Vagina (tissue), 2 donors: ENCODE measurements around the gene FADS2. TPM values are rescaled to one million over a fixed set of nuclear protein-coding genes. Genes with fewer than 3 reads are reported as not detected.

ENCODE experiments used
- DNase-seq, 2 donors: peaks; one replicate each; pipeline ENCODE4 v3.0.0-alpha.2; 2017; ENCODE audit errors: extremely low spot score in 2 of 2
- H3K27ac ChIP-seq: fragments of 200-600 bp; sonication (generic); one replicate; pipeline ENCODE4 v1.5.1; 2019
- H3K27me3 ChIP-seq: fragments of 200-600 bp; sonication (generic); one replicate; pipeline ENCODE4 v1.5.1; 2019
- H3K36me3 ChIP-seq, 2 donors: fragments of 200-600 bp; sonication (generic); one replicate each; pipeline ENCODE4 v1.5.1; 2017 to 2019
- H3K4me1 ChIP-seq: fragments of 200-600 bp; sonication (generic); one replicate; pipeline ENCODE4 v1.5.1; 2019
- H3K4me3 ChIP-seq, 2 donors: fragments of 200-600 bp; sonication (generic); 1 replicate in 1 of 2; 2 replicates in 1 of 2; pipeline ENCODE4 v1.5.1; 2016 to 2019
- H3K9me3 ChIP-seq: fragments of 200-600 bp; sonication (generic); one replicate; pipeline ENCODE4 v1.5.1; 2019
- POLR2A ChIP-seq, 2 donors: fragments of 450-650 bp; IDR thresholded peaks; one replicate each; pipeline ENCODE4 v1.6.1; 2017; ENCODE audit warnings: antibody characterized with exemption in 2 of 2, mild to moderate bottlenecking in 2 of 2, moderate library complexity in 2 of 2
- POLR2AphosphoS5 ChIP-seq, 2 donors: sonication (generic); formaldehyde crosslinking; IDR thresholded peaks; one replicate each; pipeline ENCODE4 v1.9.0; 2017; ENCODE audit warnings: antibody characterized with exemption in 2 of 2, mild to moderate bottlenecking in 2 of 2, low read depth in 1 of 2; ENCODE audit not compliant: insufficient read depth in 1 of 2
- intact Hi-C: fragments of 100-400 bp; cut with DNase I; formaldehyde crosslinking; loops from one replicate; pipeline ENCODE4 v1.15.1; 2023
- total RNA-seq: library from RNA; depleted of rRNA; stranded (reverse); fragments of >200 nt; gene quantifications from one replicate; pipeline ENCODE4 v1.2.3, GENCODE V29; 2016
- TF ChIP-seq, protein P1 (sequence below), 3 experiments: fragments of 450-650 bp in 2 of 3; fragments of 200-600 bp in 1 of 3; sonication (generic) in 1 of 3; IDR thresholded peaks; one replicate each; pipeline ENCODE4 v1.5.1; 2017 to 2019; ENCODE audit warnings: antibody characterized with exemption in 3 of 3, mild to moderate bottlenecking in 2 of 3, moderate library complexity in 2 of 3

Gene FADS2
- total RNA-seq, 1 donor from 2014 or later, result 25.5 TPM

DNA sequence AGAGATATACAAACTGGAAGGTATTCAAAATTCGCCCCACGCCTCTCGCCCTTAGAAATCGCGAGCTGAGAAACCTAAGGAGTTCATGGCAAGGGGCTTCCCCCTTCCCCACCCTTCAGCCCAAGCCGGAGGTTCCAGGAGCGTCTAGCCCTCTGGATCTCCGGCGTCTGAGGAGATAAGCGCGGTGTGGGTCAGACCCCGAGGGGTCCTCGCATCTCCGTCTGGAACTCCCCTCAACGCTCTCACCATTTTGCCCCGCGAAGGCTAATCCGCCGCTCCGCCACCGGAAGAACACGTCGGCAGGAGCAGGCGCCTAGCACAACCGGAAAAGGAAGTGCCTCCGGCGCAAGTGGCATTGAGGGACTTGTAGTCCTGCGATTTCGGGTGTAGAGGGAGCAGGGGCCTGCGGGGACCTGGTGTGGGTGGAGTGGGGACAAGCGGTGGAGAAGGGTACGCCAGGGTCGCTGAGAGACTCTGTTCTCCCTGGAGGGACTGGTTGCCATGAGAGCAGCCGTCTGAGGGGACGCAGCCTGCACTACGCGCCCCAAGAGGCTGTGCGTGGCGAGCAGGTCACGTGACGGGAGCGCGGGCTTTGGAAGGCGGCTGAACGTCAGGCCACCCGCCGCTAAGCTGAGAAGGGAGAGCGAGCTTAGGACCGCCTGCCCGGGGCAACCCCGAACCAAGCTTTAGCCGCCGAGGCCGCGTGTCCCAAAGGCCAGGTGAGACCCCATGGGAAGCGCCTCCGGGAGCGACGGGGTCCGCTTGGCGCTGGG is 35.6 kb upstream of the FADS2 start, which contains the start of the genes FEN1 and TMEM258:
FEN1 (plus strand) TSS at position 602 of the 773 bp plus-strand sequence. CDS start 2,451 bp downstream, outside the sequence.
TMEM258 (minus strand) TSS at position 290 of the 773 bp plus-strand sequence; CDS start at position 249, 41 bp downstream.
- TF ChIP-seq, protein P1, sequence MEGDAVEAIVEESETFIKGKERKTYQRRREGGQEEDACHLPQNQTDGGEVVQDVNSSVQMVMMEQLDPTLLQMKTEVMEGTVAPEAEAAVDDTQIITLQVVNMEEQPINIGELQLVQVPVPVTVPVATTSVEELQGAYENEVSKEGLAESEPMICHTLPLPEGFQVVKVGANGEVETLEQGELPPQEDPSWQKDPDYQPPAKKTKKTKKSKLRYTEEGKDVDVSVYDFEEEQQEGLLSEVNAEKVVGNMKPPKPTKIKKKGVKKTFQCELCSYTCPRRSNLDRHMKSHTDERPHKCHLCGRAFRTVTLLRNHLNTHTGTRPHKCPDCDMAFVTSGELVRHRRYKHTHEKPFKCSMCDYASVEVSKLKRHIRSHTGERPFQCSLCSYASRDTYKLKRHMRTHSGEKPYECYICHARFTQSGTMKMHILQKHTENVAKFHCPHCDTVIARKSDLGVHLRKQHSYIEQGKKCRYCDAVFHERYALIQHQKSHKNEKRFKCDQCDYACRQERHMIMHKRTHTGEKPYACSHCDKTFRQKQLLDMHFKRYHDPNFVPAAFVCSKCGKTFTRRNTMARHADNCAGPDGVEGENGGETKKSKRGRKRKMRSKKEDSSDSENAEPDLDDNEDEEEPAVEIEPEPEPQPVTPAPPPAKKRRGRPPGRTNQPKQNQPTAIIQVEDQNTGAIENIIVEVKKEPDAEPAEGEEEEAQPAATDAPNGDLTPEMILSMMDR (IDR thresholded peaks at IDR 0.05), result no peak
- TF ChIP-seq POLR2A (IDR thresholded peaks at IDR 0.05), result peak in 1 of 2 donors; percentile 52
- TF ChIP-seq POLR2AphosphoS5 (IDR thresholded peaks at IDR 0.05; ENCODE audit: insufficient read depth in 1 of 2, low read depth in 1 of 2), result peak; percentile 94 to 95
- DNase-seq, result peak in 1 of 2 donors; percentile 96
- no peaks in the 10 kb centered on the region for H3K9me3 ChIP-seq
- H3K4me3 ChIP-seq, result peak within 1 kb of the TSS; percentile 79 to 84
- H3K4me1 ChIP-seq, result peaks cover 37% of the 10 kb centered on the region
- peak within 1 kb of the TSS; percentile 96 for H3K27ac ChIP-seq
- H3K36me3 ChIP-seq, result peaks cover 0 to 29% of the 10 kb centered on the region in 2 donors
- intact Hi-C loops, result loop anchor here (10.0 kb wide), 2 partner anchors 102 to 312 kb away; partner anchors contain the start of gene FADS3
- H3K27me3 ChIP-seq, result no peaks in the 10 kb centered on the region

DNA sequence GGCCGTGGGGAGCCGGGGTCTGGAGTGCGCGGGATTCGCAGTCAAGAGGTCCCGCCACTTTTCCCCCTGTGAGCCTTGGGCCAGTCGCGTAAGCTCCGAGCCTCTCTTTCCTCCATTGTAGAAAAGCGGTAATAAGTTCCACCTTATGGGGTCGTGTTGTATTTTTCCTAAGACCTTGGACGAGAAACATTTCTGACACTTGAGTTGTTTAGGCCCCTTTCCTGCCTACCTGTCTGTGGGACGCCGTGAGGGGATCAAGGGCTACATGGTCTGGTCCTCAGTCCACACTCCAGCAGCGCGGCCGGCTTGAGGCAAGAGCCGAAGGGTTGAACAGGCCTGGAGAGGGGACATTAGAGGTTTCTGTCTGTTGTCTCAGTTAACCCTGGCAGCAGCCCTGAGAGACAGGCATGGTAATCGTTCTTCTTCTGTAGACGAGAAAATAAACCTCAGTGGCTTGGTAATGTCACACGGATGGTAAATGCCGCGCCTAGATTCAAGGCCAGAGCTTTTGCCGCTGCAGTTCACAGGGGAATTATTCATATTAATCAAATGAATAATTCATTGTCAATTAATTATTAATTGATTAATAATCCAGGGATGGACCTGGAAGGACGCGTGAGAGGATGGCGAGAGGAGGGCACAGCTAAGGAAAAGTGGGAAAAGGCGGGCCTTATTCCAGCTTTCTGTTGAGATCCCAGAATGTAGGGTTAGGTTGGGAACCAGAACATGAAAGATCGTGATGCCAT is 34.8 kb upstream of the FADS2 start:
- intact Hi-C loops, result loop anchor here (10.0 kb wide), 2 partner anchors 102 to 312 kb away; partner anchors contain the start of gene FADS3
- H3K36me3 ChIP-seq, result peaks cover 0 to 22% of the 10 kb centered on the region in 2 donors
- H3K27ac ChIP-seq, result peak overlapping the region; percentile 96
- TF ChIP-seq POLR2AphosphoS5 (IDR thresholded peaks at IDR 0.05; ENCODE audit: insufficient read depth in 1 of 2, low read depth in 1 of 2) (no peak), POLR2A (IDR thresholded peaks at IDR 0.05) (no peak)
- TF ChIP-seq, protein P1 (IDR thresholded peaks at IDR 0.05), result no peak
- no peaks in the 10 kb centered on the region for H3K27me3 ChIP-seq
- no peak for DNase-seq
- peaks cover 40% of the 10 kb centered on the region for H3K4me1 ChIP-seq
- H3K9me3 ChIP-seq, result no peaks in the 10 kb centered on the region
- peak overlapping the region; percentile 79 to 84 for H3K4me3 ChIP-seq

DNA sequence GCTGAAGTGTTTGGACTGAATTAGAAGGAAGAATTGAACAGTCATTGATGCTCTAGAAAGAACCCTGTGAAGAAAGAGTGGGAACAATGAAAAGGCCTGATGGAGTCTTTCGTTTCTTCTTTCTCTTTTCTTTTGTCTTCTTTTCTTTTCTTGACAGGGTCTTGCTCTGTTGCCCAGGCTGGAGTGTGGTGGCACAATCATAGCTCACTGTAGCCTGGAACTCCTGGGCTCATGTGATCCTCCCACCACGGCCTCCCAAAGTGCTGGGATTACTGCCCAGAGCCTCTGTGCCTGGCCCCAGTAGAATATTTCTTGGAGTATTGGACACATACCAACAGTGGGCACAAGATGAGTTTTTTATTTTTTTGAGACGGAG is 34.3 kb upstream of the FADS2 start:
- H3K27me3 ChIP-seq, result no peaks in the 10 kb centered on the region
- no peak overlapping the region for H3K27ac ChIP-seq
- intact Hi-C loops, result loop anchor here (10.0 kb wide), 2 partner anchors 101 to 311 kb away; partner anchors contain the start of gene FADS3
- TF ChIP-seq POLR2AphosphoS5 (IDR thresholded peaks at IDR 0.05; ENCODE audit: insufficient read depth in 1 of 2, low read depth in 1 of 2) (no peak), POLR2A (IDR thresholded peaks at IDR 0.05) (no peak)
- TF ChIP-seq, protein P1 (IDR thresholded peaks at IDR 0.05), result no peak
- peaks cover 0 to 16% of the 10 kb centered on the region in 2 donors for H3K36me3 ChIP-seq
- H3K9me3 ChIP-seq, result no peaks in the 10 kb centered on the region
- DNase-seq, result no peak
- H3K4me3 ChIP-seq, result no peak overlapping the region
- H3K4me1 ChIP-seq, result peaks cover 40% of the 10 kb centered on the region

GRCh38 chr11:61794579-61794978 is 33.5 kb upstream of the FADS2 start:
- intact Hi-C loops, result loop anchor here (10.0 kb wide), 2 partner anchors 100 to 310 kb away; partner anchors contain the start of gene FADS3
- Histone ChIP-seq H3K36me3 (peaks cover 0 to 8% of the 10 kb centered on the region in 2 donors), H3K27ac (no peak overlapping the region), H3K27me3 (no peaks in the 10 kb centered on the region), H3K4me3 (no peak overlapping the region), H3K9me3 (no peaks in the 10 kb centered on the region), H3K4me1 (peaks cover 40% of the 10 kb centered on the region)
- no peak for DNase-seq
- no peak for TF ChIP-seq POLR2A (IDR thresholded peaks at IDR 0.05)

GRCh38 chr11:61795459-61795858 is 32.6 kb upstream of the FADS2 start:
- TF ChIP-seq POLR2AphosphoS5 (IDR thresholded peaks at IDR 0.05; ENCODE audit: insufficient read depth in 1 of 2, low read depth in 1 of 2), result no peak
- TF ChIP-seq, protein P1 (IDR thresholded peaks at IDR 0.05), result no peak
- no peak for TF ChIP-seq POLR2A (IDR thresholded peaks at IDR 0.05)
- Histone ChIP-seq H3K9me3 (no peaks in the 10 kb centered on the region), H3K27me3 (no peaks in the 10 kb centered on the region), H3K36me3 (no peaks in the 10 kb centered on the region), H3K27ac (no peak overlapping the region), H3K4me3 (no peak overlapping the region), H3K4me1 (peaks cover 33% of the 10 kb centered on the region)
- DNase-seq, result no peak
- intact Hi-C loops, result loop anchor here (10.0 kb wide), 2 partner anchors 99 to 309 kb away; partner anchors contain the start of gene FADS3
